HG03108 (cell line): ENCODE data around the gene CDC14A.
"Not testable (repeated sequence)": the region's sequence is repeated elsewhere in the genome, so short reads cannot be mapped to it uniquely, and the experiment has no call there.

Source experiments
- ATAC-seq: cut with Tn5 transposase; IDR thresholded peaks from one replicate; pipeline ENCODE4 v1.9.1; 2021; ENCODE audit warnings: moderate library complexity; ENCODE audit not compliant: unreplicated experiment

Gene CDC14A, protein sequence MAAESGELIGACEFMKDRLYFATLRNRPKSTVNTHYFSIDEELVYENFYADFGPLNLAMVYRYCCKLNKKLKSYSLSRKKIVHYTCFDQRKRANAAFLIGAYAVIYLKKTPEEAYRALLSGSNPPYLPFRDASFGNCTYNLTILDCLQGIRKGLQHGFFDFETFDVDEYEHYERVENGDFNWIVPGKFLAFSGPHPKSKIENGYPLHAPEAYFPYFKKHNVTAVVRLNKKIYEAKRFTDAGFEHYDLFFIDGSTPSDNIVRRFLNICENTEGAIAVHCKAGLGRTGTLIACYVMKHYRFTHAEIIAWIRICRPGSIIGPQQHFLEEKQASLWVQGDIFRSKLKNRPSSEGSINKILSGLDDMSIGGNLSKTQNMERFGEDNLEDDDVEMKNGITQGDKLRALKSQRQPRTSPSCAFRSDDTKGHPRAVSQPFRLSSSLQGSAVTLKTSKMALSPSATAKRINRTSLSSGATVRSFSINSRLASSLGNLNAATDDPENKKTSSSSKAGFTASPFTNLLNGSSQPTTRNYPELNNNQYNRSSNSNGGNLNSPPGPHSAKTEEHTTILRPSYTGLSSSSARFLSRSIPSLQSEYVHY

DNA sequence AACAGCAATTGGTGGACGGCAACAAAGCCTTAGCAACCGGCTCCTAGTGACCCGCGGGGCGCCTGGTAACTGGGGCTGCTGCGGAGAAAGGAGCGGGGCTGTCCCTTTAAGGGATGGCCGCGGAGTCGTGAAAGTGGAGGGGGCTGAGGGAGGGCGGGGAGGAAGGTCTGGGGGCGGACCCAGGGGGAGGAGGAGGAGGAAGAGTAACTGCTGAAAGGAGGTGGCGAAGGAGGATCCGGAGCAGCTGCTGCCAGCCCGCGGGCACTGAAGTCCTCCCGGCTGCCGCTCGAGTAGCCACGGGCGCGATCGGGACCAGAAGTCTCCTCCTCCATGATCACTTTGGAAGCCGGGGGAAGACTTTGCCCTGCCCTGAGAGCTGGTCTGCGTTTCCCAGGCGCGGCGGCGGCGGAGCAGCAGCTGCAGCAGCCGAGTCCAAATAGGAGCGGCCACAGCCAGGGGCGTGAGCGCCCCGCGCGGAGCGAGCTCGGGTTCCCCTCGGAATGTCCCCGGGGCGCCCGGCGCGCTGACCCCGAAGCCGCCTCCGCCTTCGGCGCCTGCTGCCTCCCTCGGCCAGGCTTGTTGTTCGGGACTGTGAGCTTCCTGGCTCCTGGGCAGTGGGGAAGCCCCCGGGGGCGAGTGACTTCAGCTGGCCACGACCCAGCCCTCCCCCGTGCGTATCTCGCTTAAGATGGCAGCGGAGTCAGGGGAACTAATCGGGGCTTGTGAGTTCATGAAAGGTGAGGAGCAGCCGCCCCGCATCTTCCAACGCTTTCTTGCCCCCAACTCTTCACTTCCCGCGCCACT, at the start of gene CDC14A:
Gene CDC14A (plus strand): TSS at position 240 of the 804 bp plus-strand sequence. CDS start 449 bp downstream, at position 689.
- ATAC-seq, result peak; percentile 70

DNA sequence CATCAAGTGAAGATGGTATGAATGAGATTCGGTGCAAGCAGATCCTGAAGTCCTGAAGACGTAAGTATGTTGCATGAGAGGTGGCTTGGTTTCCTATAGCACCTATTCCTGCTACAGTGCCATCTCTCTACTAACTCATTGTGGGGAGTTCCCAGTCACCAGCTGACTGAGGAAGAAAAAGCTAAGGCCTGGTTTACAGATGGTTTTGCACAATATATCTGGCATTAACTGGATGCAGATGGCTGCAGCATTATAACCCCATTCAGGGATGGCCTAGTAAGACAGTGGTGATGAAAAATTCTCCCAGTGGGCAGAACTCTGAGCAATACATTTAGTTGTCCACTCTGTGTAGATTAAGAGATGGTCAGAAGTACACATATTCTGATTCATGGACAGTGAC, 49.6 kb upstream of the CDC14A start:
- ATAC-seq, result no peak

DNA sequence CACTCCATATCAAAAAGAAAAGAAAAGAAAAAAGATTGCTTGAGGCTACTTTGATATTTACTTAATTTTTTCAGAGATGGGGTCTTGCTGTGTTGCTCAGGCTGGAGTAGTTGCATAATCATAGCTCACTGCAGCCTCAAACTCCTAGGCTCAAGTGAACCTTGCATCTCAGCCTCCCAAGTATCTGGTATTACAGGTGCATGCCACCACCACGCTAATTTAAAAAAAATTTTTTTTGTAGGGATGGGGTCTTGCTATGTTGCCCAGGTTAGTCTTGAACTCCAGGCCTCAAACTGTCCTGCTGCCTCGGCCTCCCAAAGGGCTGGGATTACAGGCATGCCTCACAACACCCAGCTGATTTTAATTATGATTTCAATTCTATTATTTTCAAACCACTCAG, 48.1 kb upstream of the CDC14A start:
- no peak for ATAC-seq

DNA sequence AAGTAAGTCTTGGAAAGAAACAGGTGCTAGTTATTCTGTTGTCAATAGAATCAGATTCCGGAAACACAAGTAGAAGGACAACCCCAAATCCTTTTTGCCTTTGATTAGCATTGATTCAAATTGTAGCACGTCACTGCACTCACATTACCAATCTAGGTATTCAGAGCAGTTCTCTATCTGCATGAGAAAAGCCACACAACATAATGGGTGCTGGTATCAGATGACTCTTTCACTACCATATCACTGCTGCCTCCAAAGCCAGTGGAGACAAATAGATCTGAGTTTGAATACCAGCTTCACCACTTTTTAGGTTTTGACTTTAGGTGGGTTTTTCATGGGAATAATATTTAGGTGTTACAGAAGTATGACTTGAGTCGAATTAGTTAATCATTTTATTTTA, 47.4 kb upstream of the CDC14A start:
- ATAC-seq, result no peak

DNA sequence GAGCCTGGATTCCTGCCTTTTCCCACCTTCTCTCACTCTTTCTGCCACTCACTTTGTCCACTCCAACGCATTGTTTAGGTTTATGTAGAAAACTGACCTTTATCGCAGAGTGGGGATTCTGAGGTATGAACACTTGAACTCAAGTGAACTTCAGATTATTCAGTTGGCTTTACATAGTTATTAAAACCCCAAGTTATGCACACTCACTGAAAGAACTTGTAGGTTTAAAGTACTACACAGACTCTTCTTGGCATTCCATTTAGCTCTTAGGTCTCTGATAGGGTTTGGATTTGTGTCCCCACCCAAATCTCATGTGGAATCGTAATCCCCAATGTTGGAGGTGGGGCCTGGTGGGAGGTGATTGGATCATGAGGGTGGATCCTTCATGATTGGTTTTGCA, 46.4 kb upstream of the CDC14A start:
- no peak for ATAC-seq

DNA sequence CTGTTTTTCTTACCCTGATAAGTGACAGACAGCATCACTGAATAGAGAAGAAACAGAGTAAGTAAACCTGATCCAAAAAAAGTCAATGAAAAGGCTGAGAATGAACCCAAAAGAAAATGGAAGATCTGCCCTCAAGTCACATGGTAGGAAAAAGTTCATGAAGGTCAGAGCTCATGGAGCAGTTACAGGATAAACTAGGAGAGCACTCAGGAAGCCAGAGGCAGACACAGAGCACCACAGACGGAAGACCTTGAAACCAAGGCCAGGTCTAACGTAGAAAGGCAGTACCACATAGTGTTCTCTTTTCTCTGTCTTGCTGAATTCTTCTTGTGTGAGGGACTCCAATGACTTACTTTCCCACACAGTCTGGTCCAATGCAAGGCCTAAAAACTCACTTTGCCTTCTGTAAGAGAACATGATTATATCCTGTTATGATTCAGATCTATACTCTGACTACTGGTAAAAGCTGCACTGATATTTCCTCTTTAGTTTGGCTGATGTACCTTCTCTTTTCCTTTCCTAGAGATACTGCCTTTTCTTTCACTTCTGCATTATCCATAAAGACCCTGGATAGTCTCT, 45.5 kb upstream of the CDC14A start:
- ATAC-seq, result no peak

DNA sequence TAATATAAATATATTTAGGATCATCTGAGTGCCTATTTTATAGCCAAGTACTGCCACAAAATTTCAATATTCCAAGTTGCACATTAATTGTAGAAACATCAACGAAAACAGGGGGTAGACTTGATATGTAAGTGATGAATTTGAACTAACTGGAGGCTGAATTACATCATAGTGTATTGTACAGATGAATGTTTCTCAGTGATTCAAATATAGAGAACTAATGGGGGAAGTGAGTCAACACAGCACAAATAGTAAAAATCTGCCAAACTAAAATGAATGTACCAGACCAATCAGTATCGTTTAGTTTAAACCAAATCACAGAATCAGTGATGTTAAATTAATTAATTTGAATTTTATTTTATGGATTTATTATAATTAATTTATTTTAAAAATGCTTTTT, 43.5 kb upstream of the CDC14A start:
- no peak for ATAC-seq

DNA sequence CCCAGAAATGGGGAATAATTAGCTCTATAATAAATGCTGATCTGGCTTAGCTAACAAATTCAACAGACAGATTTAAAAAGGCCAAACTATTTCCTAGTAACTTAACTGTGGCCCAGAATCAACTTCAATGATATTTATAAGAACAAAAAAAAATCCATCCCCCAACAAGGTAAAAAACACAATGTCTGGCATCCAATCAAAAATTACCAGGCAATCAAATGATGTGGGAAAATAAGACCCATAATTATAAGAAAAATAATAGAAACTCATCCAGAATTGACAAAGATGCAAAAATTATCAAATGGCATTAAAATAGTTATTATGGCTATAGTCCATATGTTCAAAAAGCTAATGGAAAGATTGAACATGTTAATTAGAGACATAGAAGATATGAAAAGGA, 42.4 kb upstream of the CDC14A start:
- ATAC-seq, result no peak

DNA sequence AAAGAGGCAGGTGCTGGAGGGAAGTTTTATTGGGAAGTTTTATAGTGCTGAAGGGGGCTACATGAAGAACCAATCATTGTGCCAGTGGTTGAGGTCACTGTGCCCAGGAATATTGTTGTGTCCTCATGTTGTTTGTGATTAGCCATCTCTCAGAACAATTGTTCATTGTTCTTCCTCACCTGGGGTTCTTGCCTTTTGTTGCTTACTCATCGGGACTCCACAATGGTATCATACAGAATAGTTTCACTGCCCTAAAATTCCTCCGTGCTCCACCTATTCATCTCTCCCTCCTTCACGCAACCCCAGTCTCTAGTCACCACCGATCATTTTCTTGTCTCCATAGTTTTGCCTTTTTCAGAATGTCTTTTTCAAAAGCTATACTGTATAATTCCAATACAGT, 38.9 kb upstream of the CDC14A start:
- no peak for ATAC-seq

DNA sequence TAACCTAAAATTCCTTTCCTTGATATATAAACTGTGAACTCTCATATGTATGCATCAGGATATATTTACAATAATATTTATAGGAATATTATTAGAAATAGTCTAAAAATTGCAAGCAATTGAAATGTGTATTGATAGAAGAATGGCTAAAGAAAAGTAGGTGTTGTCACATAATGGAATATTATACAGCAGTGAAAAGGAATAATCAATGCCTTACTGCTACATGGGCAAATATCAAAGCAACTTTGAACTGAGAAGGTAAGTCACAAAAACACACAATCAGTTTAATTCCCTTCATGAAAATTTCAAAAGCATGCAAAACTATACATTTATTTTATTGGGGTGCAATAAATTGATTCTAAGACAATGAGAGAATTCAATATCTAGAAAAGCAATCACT, 35.7 kb upstream of the CDC14A start:
- no peak for ATAC-seq

DNA sequence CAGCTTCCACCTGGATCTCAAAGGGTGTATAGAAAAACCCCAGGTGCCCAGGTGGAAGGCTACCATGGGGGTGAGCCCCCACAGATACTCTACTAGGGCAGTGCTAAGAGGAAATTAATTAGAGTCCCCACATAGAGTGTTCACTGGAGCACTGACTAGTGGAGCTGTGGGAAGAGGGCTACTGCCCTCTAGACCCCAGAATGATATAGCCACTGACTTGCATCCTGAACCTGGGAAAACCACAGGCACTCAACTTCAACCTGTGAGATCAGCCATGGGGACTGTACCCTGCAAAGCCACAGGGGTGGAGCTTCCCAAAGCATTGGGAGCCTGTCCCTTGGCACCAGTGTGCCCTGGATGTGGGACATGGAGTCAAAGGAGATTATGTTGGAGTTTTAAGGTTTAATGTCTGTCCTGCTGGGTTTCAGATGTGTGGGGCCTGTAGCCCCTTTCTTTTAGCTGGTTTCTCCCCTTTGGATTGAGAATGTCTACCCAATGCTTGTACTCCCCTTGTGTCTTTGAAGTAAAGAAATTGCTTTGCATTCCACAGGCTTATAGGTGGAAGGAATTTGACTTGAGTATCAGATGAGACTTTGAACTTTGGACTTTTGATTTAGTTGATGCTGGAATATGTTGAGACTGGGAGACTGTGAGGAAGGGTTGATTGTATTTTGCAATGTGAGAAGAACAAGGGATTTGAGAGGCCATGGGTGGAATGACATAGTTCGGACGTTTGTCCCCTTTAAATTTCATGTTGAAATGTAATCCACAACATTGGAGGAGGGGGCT, 31.8 kb upstream of the CDC14A start:
- ATAC-seq, result no peak

DNA sequence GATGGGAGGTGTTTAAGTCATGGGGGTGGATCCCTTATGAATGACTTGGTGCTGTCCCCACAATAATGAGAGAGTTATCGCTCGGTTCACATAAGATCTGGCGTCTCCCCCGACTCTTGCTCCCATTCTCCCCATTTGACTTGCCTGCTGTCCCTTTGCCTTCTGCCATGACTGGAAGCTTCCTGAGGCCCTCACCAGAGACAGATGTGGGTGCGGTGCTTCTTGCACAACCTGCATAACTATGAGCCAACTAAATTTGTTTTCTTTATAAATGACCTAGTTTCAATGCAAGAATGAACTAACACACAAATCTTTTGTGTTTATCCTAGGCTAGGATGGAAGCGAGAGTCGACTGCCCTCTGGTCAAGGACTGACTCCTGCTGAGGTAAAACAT, 31.2 kb upstream of the CDC14A start:
- no peak for ATAC-seq

DNA sequence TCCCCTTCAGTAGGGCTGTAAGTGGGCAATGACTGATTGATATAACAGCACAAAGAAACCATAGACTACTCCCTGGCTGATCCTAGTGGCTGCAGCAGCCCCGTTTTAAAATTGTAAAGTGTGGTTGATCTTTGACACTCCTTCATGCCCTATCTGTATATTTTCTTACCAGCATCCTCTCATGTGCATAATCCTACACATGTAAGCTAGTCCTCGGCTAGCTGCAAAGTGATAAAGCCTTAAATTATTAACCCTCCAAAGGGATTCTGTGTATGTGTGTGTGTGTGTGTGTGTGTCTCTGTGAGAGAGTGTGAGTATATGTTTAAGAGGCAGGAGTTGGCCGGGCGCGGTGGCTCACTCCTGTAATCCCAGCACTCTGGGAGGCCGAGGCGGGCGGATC, 30.8 kb upstream of the CDC14A start:
- no peak for ATAC-seq

DNA sequence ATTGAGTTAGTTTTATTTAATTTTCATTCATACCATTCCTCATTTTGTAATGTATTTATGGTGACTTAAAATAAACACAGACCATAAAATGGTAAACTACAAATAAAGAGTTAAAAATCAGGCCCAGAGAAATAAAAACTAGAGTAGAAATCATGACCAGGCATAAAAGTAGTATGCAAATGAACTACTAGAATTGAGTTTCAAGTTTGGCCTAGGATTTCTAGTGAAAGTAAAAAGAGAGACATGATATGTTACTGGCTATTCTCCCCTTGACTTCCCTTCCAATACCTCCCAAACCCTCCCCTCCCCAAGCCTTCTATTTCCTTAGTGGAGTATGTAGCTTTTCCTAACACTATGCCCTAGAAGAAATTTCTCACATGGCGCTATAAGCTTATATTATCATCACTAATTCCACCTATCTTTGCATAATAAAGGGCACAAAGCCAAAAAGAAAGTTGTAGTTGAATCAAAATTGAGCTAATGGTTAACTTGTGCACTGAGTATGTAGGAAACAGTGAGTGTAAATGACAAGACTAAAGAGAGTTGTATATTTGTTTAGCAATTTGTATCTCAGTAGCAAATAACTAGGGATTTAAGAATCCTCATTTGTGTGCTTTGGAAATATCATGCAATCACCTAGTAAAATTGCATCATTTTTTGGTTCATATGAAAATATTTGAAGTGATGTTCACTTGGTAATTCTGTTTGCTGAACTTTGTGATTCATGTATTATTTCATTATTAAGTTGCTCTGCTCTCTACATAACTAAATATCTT, 29.7 kb upstream of the CDC14A start:
- ATAC-seq, result no peak

DNA sequence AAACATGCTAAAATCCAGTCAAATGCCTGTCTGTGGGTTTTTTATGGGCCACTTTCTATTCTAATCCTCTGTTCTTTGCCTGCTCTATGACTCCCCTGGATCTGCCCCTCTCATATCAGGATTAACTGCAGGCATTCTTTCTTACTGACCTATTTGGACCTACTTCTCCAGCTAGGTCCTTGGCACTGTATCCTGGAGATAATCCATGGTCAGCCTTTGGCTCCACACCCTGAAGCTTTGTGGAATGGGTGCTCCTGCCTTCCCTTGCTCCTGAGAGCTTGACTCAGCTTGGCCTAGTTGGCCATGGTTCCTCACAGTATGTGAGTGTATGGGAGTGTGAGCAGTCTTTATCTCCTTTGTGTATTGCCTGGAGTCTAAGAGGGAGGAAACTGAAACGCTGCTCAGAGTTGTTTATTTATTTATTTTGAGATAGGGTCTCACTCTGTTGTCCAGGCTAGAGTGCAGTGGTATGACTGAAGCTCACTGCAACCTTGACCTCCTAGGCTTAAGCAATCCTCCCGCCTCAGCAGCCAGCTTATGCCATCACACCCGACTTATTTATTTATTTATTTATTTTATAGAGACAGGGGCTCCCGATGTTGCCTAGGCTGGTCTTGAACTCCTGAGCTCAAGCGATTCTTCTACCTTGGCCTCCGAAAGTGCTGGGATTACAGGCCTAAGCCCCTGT, 28.7 kb upstream of the CDC14A start:
- ATAC-seq, result no peak

DNA sequence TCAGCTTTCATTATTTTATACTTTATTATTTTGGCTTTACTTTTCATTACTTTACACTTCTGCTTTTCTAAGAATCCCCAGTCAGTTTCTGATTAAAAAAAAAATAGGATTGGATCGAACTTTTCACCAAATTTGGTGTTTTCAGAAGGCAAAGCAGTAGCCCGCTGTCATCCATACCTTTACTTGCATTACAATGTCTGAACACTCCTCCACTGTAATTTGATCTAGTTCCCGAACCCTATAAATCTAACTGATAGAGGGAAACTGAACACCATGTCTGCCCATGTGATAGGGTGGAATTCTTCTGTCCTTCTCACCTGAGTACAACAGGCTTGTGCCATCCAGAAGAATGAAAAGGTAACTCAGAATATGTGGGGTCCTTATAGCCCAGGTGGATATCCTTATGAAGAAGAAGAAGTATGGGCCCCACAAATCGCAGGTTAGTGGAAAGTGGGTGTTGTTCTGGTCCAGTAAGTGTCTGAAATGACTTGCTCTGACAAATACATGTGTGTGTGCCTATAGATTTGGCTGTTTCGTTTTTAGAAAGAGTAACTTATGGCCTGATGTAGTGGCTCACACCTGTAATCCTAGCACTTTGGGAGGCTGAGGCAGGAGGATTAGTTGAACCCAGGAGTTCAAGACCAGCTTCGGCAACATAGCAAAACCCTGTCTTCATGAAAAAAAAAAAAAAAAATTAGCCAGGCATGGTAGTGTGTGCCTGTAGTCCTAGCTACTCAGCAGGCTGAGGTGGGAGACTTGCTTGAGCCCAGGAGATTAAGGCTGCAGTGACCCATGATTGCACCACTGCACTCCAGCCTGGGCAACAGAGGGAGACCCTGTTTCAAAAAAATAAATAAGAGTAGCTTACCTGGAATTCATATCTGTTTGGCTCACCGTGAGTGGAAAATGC, 26.6 kb upstream of the CDC14A start:
- ATAC-seq, result no peak

DNA sequence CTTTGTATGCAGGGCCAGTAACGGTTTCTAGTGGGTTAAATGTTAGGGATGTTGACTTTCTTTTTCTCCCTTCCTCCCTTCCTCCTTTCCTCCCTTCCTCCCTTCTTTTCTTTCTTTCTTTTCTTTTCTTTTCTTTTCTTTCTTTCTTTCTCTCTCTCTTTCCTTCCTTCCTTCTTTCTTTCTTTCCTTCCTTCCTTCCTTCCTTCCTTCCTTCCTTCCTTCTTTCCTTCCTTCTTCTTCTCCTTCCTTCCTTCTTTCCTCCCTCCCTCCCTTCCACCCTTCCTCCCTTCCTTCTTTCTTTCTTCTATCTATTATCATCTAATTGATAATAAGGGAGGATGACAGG, 26.0 kb upstream of the CDC14A start:
- ATAC-seq, result not testable (repeated sequence)

DNA sequence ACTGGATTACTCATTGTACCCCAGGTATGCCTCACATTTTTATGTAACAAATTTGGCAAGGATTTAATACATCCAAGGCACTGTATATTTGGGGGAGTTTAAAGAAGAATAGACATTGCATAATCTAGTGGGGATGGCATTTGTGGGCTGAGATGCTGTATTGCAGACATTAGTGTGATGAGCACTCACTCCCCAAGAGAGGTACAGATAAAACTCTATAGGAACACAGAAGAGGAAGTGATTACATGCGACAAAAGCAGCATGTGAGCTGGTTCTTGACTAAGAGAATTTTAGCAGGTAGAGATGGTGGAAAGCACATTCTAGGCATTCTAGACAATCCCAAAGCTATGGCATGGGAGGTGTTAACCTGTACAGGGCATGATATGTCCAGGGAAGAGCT, 24.2 kb upstream of the CDC14A start:
- no peak for ATAC-seq
